Tibial nerve (tissue), 4 donors: Measurements from ENCODE around the gene ELL.
A peak's percentile ranks its signal among the peaks of the same experiment; 100 is the strongest.

Source experiments
- CTCF ChIP-seq, 5 experiments: fragments of 200-600 bp in 3 of 5; fragments of 450-650 bp in 2 of 5; sonication (generic) in 3 of 5; IDR thresholded peaks; one replicate each; pipeline ENCODE4 v1.5.1; 2016 to 2019; ENCODE audit warnings: antibody characterized with exemption in 5 of 5, mild to moderate bottlenecking in 3 of 5, moderate library complexity in 2 of 5
- EP300 ChIP-seq, 2 donors: sonication (generic); formaldehyde crosslinking; IDR thresholded peaks; one replicate each; pipeline ENCODE4 v1.6.1; 2017; ENCODE audit warnings: antibody characterized with exemption in 2 of 2, mild to moderate bottlenecking in 1 of 2
- POLR2A ChIP-seq, 2 donors: fragments of 450-650 bp; IDR thresholded peaks; one replicate each; pipeline ENCODE4 v1.6.1; 2017; ENCODE audit warnings: antibody characterized with exemption in 2 of 2, mild to moderate bottlenecking in 2 of 2, moderate library complexity in 2 of 2

- TF ChIP-seq POLR2A (IDR thresholded peaks at IDR 0.05) (peak; percentile 89 to 93), CTCF (IDR thresholded peaks at IDR 0.05) (peak in 1 of 5 experiments; percentile 29), EP300 (IDR thresholded peaks at IDR 0.05) (peak in 1 of 2 donors; percentile 90)
Measured at GRCh38 chr19:18521692-18522123, at the start of gene ELL.
